Omental fat pad (tissue), 4 donors: ENCODE data around the gene ADAMTSL2. TPM values are rescaled to one million over a fixed set of nuclear protein-coding genes. Genes with fewer than 3 reads are reported as not detected.

Experiments used
- ATAC-seq: fragments of 150-250 bp; one replicate; pipeline ENCODE4 v1.9.1; 2016; ENCODE audit warnings: mild to moderate bottlenecking, moderate library complexity; ENCODE audit not compliant: low FRiP score
- DNase-seq: peaks from one replicate; pipeline ENCODE4 v3.0.0-alpha.2; 2019; ENCODE audit warnings: low spot score
- total RNA-seq, 4 donors: library from RNA; depleted of rRNA; stranded (reverse); fragments of >200 nt; gene quantifications; one replicate each; pipeline ENCODE4 v1.1.0, GENCODE V29; 2016
- TF ChIP-seq, protein P1 (sequence below), 3 donors: fragments of 450-650 bp; IDR thresholded peaks; one replicate each; pipeline ENCODE4 v1.5.1; 2016 to 2017; ENCODE audit warnings: antibody characterized with exemption in 3 of 3, mild to moderate bottlenecking in 3 of 3, moderate library complexity in 2 of 3

Gene ADAMTSL2
- total RNA-seq, 4 donors from 2014 or later = 0.63 to 4.7 (median 1.4) TPM

DNA sequence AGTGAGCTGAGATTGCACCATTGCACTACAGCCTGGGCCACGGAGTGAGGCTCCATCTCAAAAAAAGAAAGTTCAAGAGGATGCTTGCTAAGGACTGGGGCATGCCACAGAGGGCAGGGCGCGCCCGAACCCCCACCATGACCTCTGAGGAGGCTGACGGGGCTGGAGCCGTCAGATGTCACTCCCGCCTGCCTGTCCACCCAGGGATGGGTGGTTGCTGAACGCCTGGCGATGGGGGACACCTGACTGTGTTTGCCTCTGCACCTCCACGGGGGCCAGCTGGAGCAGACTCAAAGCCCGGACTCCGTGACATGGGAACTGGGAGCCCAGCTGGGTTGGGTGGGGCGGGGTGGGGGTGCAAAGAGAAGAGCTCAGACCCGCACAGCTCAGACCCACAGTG is 31.9 kb downstream of the ADAMTSL2 start:
- ATAC-seq = no peak
- TF ChIP-seq, protein P1, sequence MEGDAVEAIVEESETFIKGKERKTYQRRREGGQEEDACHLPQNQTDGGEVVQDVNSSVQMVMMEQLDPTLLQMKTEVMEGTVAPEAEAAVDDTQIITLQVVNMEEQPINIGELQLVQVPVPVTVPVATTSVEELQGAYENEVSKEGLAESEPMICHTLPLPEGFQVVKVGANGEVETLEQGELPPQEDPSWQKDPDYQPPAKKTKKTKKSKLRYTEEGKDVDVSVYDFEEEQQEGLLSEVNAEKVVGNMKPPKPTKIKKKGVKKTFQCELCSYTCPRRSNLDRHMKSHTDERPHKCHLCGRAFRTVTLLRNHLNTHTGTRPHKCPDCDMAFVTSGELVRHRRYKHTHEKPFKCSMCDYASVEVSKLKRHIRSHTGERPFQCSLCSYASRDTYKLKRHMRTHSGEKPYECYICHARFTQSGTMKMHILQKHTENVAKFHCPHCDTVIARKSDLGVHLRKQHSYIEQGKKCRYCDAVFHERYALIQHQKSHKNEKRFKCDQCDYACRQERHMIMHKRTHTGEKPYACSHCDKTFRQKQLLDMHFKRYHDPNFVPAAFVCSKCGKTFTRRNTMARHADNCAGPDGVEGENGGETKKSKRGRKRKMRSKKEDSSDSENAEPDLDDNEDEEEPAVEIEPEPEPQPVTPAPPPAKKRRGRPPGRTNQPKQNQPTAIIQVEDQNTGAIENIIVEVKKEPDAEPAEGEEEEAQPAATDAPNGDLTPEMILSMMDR (IDR thresholded peaks at IDR 0.05) = no peak
- no peak for DNase-seq

DNA sequence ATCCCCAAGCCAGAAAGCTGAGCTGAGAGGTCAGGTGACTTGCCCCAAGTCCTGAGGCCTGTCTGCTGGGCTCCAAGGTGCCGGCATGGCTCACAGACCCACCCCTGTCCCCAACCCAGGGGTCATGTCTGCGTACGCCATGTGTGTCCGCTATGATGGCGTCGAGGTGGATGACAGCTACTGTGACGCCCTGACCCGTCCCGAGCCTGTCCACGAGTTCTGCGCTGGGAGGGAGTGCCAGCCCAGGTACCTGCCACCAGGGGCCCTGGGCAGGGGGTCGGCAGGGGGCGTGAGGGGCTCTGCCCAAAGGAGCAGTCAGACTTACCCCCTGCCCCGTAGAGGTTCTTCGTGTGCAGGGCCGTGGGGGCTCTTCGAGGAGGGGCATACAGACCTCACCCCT is 32.3 kb downstream of the ADAMTSL2 start:
- TF ChIP-seq, protein P1 (IDR thresholded peaks at IDR 0.05) = no peak
- DNase-seq (no peak), ATAC-seq (no peak)

DNA sequence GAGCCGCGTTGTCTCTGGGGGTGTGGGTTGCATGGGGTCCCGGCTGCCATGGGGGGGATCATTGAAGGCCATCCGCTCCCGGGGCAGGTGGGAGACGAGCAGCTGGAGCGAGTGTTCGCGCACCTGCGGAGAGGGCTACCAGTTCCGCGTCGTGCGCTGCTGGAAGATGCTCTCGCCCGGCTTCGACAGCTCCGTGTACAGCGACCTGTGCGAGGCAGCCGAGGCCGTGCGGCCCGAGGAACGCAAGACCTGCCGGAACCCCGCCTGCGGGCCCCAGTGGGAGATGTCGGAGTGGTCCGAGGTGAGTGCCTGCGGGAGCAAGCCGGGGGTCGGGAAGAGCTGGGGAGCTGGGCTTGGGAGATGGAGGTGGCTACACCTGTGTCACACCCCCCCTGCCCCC is 33.7 kb downstream of the ADAMTSL2 start:
- DNase-seq (no peak), ATAC-seq (no peak)
- TF ChIP-seq, protein P1 (IDR thresholded peaks at IDR 0.05) = no peak

DNA sequence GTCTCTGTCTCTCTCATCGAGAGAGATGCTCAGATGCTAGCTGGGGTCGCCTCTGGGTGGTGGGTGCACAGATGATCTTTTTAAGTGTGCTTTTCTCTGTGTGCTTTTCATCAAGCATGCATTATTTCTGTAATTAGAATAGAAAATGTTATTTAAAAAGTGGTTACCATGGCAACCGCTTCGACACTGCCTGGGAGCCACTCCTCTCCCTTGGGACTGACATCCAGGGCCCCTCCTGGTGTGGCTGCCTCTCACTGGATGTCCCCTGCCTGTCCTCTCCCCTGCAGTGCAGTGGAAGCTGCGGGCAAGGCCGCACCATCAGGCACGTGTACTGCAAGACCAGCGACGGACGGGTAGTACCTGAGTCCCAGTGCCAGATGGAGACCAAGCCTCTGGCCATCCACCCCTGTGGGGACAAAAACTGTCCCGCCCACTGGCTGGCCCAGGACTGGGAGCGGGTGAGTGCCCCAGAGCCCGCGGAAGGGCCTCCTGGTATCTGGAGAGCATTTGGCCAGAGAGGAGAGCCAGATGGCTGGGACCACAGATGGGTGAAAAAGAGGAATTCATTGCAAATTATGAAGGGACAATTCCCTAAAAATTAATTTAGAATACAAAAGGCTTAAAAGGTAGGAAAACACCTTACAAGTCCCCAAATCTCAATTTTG is 34.7 kb downstream of the ADAMTSL2 start:
- DNase-seq = no peak

DNA sequence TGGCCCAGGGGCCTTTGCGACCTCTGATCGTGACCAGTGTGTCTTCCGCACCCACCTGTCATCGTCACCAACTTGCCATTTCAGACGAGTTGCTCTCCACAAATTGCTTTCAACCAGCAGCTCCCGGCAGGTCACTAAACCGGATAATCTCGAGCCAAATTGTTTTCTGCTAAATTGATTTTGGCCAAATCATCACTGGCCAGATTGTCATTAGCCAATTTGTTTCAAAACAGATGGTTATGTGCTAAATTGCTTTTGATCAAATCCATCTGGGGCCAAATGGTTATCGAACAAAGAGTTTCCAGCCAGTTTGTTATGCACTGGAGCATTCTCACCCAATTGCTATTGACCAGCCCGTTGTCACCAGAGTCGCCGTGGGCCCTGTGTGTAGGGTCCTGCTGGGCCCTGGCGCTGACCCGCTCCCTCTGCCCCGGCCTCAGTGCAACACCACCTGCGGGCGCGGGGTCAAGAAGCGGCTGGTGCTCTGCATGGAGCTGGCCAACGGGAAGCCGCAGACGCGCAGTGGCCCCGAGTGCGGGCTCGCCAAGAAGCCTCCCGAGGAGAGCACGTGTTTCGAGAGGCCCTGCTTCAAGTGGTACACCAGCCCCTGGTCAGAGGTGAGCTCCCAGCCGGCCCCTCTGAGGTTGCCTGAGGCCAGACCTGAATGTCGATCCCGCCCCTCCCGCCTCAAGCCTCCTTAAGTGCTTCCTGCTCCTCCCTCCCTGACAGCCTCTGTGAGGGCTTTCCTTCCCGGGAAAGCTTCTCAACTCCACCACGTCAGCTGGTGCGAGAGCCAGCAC is 35.6 kb downstream of the ADAMTSL2 start:
- ATAC-seq = no peak
- DNase-seq = no peak
- TF ChIP-seq, protein P1 (IDR thresholded peaks at IDR 0.05) = no peak

More for the DNA sequence above, 34.7 kb downstream of the ADAMTSL2 start:
- no peak for ATAC-seq
- TF ChIP-seq, protein P1 (IDR thresholded peaks at IDR 0.05) = no peak

DNA sequence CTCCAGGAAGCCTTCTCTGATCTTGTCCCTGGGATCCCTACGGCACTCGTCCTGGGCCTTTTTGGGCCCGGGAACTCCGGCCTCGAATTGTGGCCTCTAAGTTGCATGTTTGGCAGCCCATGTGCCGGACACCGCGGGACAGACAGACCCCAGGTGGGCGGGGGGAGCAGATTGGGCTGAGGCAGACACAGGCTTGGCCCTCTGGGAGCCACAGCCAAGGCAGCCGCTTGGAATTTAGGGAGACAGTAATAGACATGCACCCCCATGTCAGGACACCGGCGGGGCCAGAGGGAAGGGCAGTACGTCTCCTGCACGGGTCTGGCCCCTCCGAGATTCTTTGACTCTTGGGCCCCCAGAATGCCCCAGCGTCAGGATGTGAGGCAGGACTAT is 36.2 kb downstream of the ADAMTSL2 start:
- no peak for ATAC-seq
- TF ChIP-seq, protein P1 (IDR thresholded peaks at IDR 0.05) = no peak
- DNase-seq = no peak
